GM12891 (cell line): ENCODE results near the gene TBX3.

Experiments used
- DNase-seq: peaks from one replicate; pipeline ENCODE4 v3.0.0; 2011; ENCODE audit warnings: low spot score; ENCODE audit not compliant: insufficient read length
- FAIRE-seq: peaks from 2 replicates; lab custom pipeline; 2011; peaks lifted over from hg19 to GRCh38; lab: Jason Lieb, UNC
- PAX5 ChIP-seq: IDR thresholded peaks from 2 replicates; pipeline ENCODE4 v1.6.1; 2011; ENCODE audit warnings: low read length, moderate library complexity, mild to moderate bottlenecking; ENCODE audit not compliant: insufficient read depth, severe bottlenecking
- POLR2A ChIP-seq: IDR thresholded peaks from 2 replicates; pipeline ENCODE4 v1.6.1; 2011; ENCODE audit warnings: low read depth, low read length, control low read depth
- POLR2AphosphoS5 ChIP-seq: IDR thresholded peaks from 2 replicates; pipeline ENCODE4 v1.6.1; 2011; ENCODE audit warnings: low read depth, low read length, control low read depth
- POU2F2 ChIP-seq: IDR thresholded peaks from 2 replicates; pipeline ENCODE4 v1.6.1; 2011; ENCODE audit warnings: low read depth, mild to moderate bottlenecking, control low read depth, low read length, moderate library complexity
- SPI1 ChIP-seq: IDR thresholded peaks from 2 replicates; pipeline ENCODE4 v1.6.1; 2011; ENCODE audit warnings: low read depth, low read length, control low read depth
- TAF1 ChIP-seq: IDR thresholded peaks from 2 replicates; pipeline ENCODE4 v1.6.1; 2011; ENCODE audit warnings: low read depth, low read length, control low read depth

The TBX3 gene

DNA sequence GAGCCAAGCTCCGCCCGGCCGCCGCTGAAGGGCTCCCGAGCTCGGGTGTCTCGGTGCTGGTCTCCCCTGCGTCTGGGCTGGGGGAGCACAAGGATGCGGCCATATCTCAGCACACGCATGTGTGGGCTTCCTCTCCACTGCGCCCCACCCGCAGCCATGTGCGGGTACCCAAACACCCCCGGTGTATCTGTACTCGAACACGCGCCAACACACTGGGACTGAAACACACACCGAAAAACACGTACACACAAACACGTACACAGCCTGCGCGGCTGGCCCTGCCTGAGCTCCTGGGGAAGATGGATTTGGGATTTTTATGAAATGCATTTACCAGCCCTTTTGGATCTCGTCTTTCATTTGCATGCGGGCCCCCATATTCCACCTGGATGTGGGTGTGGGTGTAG is 897 bp upstream of the TBX3 start:
- DNase-seq, result no peak
- no peak for TF ChIP-seq SPI1
- TF ChIP-seq POU2F2, result no peak
- no peak for TF ChIP-seq POLR2AphosphoS5
- TF ChIP-seq POLR2A, result no peak
- no peak for TF ChIP-seq TAF1
- no peak for TF ChIP-seq PAX5
- FAIRE-seq, result no peak

DNA sequence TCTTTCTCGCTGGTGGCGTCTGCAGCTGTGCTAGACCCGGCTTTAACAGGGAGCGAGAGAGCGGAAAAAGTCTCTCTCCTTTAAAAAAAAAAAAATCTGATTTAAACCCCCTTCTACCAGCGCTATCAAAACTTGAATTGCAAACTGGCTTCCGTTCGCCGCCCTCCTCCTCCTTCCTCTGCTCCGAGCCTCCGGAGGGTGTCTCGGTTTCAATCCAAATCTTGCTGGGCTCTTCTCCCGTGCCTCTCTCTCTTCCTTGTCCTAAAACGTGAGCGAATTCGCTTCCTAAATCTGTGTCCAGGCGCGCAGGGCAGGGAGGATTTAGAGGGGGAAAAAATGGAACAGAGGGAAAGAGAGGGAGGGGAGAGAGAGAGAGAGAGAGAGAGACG is 272 bp downstream of the TBX3 start:
- DNase-seq, result no peak
- TF ChIP-seq POLR2AphosphoS5 (no peak), TAF1 (no peak), PAX5 (no peak), POLR2A (no peak), POU2F2 (no peak), SPI1 (no peak)
- FAIRE-seq, result no peak

DNA sequence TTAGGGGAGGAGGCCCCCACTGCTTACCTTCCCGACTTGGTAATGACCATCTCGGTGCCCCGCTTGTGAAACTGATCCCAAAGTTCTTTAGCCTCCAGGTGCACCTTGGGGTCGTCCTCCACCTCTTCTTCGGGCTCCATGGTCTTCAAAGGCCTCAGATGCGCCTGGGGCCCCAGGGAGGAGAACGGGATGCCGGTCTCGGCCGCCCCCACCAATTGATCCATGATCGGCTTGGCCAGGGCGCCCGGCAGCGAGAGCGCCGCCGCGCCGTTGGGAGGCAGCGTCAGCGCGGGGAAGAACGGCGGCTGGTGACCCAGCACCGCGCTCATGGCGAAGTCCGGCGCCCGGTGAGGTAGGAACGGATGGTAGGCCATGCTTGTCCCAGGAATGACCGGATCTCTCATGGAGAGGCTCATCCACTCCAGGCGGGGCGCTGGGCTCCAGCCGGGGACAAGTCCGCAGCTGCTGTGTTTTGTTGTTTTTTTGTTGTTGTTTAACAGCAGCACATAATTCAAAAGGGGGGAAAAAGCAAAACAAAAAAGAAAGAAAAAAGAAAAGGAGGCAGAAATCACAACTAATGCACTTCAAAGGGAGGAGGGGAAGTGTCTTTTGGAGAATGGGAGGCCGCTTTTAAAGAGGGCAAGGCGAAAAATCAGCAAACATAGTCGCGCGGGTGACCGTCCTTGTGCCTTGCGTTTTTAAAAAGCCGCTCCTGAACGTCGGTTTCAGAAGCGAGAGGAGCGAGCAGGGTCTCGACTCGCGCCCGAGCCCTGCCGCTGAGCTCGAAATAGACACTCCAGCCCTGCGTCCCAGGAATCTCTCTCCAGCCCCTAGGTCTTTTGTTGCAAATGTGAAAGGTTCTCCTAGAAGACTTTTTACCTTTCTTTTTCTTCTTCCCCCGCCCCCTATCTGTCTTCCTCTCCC is 928 bp downstream of the TBX3 start:
- TF ChIP-seq POU2F2 (no peak), SPI1 (no peak), POLR2AphosphoS5 (no peak), TAF1 (no peak), PAX5 (no peak), POLR2A (no peak)
- FAIRE-seq (no peak), DNase-seq (no peak)

DNA sequence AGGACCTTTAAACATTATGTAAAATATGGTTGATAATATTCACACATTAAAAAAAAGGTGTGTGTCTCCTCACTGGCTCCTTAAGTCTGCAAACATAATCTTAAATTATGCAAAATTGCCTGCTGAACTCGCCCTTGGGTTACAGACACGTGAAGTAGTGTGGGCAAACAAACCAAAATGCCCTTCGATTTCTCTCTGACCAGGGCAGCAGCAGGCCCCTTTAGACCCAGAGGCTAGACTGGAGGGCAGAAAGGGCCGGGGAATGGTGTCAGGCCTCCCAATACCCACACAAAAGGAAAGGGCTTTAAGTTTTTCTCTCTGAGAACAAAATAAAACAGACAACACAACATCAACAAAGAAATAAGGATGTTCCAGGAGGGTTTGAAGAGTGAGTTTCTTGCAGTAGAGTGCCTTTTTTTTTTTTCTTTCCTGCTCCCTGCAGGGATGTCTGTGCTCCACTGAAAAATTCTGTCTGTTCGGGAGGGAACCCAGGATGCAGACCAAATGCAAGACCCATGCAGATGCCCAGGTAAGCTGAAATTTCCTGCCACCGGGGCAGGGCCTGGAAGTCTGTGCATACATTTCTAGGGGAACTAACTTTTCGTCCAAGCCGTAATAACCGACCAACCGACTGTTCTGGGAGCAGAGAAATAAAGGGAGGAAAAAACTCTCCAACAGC is 1.7 kb downstream of the TBX3 start:
- FAIRE-seq, result no peak
- TF ChIP-seq POLR2AphosphoS5 (no peak), PAX5 (no peak), TAF1 (no peak), SPI1 (no peak), POLR2A (no peak), POU2F2 (no peak)
- no peak for DNase-seq

DNA sequence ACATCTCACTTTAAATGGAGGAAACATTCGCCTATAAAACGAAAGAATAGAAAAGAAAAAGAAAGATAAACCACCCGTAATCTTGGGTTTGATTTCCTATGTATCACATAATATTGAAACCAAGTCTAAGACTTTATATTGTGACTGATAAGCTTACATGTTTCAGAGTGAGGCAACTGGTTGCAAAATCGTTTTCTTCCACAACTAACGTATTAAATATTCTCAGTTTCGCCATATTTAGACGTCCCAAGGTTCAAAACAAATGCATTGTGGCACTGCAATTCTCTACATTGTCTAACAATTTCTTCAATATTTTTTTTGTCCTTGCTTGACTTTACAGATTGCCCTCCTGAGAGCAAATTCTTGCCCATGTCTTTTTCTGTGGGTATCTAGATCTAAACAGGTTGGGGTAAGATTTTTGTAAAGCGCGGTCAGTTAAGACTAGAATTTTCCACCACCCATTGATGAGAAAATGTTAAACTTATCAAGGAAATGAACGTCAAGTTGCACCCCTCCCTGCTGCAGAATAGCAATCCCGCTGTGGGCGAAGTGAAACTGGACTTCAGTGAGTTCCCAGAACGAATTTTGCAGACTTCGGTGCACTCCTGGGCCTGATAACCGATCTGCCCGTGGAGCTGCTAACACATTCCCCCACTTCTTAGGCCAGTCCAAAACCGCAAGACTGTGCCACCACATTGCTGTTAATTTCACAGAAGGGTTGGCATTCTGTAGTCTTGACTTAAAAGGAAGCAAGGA is 2.7 kb downstream of the TBX3 start:
- DNase-seq (no peak), FAIRE-seq (no peak)
- no peak for TF ChIP-seq POU2F2
- no peak for TF ChIP-seq TAF1
- no peak for TF ChIP-seq POLR2A
- TF ChIP-seq SPI1, result no peak
- no peak for TF ChIP-seq PAX5
- no peak for TF ChIP-seq POLR2AphosphoS5

DNA sequence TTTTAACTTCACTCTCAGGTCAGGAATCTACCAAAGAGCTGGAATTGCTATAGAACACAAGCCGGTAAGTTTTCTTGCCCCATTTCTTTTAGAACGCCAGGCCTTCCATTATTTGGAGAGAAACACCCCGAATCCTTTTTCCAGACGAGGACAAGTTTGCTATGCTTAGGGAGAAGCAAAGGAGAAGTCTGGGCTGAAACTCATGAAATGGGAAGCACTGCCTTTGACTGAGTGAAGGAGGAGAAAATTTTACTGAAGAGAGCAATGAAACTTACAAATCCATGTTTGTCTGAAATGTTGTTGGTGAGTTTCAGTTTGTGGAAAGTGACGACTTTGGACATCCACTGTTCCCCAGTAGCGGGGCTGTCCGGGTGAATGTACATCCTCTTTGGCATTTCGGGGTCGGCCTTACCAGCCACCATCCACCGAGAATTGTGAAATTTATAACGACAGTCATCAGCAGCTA is 3.3 kb downstream of the TBX3 start:
- no peak for DNase-seq
- TF ChIP-seq TAF1, result no peak
- TF ChIP-seq PAX5, result no peak
- no peak for TF ChIP-seq POU2F2
- TF ChIP-seq POLR2AphosphoS5, result no peak
- TF ChIP-seq SPI1, result no peak
- no peak for TF ChIP-seq POLR2A
- no peak for FAIRE-seq

DNA sequence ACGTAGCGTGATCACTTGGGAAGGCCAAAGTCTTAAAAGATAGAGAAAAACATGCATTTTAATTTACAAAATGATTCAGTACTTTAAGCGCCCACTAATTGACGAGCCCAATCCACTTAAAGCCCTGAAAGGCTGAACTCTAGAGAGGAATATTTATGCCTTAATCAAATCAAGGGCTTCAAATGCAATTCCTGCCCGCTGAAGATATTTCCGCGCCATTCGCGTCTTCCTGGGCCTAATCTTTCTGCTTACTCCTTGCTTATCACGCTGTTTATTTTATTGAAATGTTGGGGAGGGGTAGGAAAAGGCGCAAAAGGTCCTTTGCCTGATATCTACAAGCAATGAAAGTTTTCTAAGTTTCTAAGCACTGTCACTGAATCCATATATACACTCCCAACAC is 4.0 kb downstream of the TBX3 start:
- FAIRE-seq, result no peak
- DNase-seq, result no peak
- TF ChIP-seq SPI1 (no peak), POLR2AphosphoS5 (no peak), TAF1 (no peak)

DNA sequence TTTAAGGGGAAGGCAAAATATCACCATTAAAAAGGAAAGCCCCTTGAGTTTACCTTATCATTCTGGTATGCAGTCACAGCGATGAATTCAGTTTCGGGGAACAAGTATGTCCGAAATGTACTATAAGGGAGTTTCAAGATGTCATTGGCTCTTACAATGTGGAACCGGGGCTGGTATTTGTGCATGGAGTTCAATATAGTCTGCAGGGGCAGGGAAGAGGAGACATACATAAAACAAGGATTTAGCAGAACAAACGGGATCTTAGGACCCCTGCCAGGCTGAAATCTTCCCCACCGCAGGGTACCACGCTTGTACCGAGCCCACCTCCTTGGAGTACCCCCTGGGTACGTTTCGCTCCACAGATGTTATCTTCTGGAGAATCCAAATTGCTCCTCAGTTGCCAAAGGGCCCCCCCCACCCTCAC is 4.5 kb downstream of the TBX3 start:
- no peak for TF ChIP-seq SPI1
- TF ChIP-seq POLR2A, result no peak
- no peak for TF ChIP-seq POU2F2
- TF ChIP-seq PAX5, result no peak
- TF ChIP-seq POLR2AphosphoS5, result no peak
- TF ChIP-seq TAF1, result no peak
- FAIRE-seq, result no peak
- no peak for DNase-seq

DNA sequence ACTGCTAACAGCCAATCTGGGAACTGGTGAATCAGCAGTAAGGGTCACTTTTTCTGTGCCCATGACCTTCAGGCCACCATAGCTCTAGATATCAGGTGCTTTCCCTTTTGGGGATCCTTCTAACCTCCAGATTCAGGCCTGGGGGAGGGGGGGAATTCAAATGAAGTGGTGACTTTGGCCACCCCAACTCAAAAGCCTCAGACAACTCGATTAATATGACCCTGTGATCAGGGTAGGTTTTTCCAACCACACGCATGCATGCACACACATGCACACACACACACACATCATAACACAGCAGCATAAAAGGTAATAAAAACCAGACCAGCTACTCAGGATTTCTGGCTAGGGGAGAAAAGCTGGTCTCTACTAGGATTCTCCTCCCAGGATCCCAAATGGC is 5.3 kb downstream of the TBX3 start:
- TF ChIP-seq TAF1, result no peak
- no peak for TF ChIP-seq POLR2AphosphoS5
- TF ChIP-seq POU2F2, result no peak

More for the DNA sequence above, 5.3 kb downstream of the TBX3 start:
- DNase-seq (no peak), FAIRE-seq (no peak)
